GM18873 (cell line): Measurements from ENCODE around the gene GABBR1.

Source experiments
- ATAC-seq: cut with Tn5 transposase; IDR thresholded peaks from one replicate; pipeline ENCODE4 v1.9.1; 2021; ENCODE audit warnings: mild to moderate bottlenecking, moderate library complexity, moderate number of reproducible peaks; ENCODE audit not compliant: unreplicated experiment, low FRiP score

GABBR1 gene

GRCh38 chr6:29655658-29656057 lies 22.7 kb upstream of the GABBR1 start:
- ATAC-seq: no peak

DNA sequence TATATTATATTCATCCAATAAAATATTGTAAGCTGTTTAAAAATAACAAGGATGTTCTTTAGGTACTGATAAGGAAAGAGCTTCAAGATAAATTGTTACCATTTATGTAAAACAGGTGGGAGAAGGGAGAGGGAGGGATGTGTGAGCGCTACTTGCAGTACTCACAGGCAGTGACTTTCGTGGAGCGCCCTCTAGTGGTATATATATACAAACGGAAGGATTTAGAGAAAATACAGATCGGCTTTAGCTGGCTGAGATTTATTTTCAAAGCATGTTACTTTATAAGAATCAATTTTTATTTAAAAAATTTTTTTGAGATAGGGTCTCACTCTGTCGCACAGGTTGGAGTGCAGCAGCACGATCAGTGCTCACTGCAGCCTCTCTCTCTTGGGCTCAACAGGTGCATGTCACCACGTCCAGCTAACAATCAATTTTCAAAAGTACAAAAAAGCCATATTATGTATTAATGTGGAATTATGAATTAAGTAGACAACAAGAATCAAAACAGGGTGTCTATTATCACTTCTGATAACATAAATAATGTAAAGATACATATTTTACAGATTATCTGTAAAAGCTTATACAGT lies 20.6 kb upstream of the GABBR1 start:
- ATAC-seq: no peak

DNA sequence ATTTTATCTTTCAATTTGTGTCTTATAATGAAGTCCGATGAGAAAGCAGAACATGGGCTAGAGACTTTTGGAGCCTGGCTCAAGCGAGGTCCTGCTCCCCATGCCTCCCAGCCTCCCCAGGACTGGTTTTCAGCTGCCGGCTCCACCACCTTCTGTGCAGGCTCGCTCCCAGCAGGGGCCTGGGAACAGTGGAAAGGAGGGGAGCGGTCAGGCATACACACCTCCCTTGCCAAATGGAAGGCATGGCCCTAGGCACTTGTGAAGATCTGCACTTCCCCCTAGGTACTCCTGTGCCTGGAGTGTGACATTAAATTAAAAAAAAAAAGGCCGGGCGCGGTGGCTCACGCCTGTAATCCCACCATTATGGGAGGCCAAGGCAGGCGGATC lies 19.2 kb upstream of the GABBR1 start:
- no peak for ATAC-seq

- ATAC-seq: no peak
These were observed 18.6 kb upstream of the GABBR1 start for GRCh38 chr6:29651413-29652197.

DNA sequence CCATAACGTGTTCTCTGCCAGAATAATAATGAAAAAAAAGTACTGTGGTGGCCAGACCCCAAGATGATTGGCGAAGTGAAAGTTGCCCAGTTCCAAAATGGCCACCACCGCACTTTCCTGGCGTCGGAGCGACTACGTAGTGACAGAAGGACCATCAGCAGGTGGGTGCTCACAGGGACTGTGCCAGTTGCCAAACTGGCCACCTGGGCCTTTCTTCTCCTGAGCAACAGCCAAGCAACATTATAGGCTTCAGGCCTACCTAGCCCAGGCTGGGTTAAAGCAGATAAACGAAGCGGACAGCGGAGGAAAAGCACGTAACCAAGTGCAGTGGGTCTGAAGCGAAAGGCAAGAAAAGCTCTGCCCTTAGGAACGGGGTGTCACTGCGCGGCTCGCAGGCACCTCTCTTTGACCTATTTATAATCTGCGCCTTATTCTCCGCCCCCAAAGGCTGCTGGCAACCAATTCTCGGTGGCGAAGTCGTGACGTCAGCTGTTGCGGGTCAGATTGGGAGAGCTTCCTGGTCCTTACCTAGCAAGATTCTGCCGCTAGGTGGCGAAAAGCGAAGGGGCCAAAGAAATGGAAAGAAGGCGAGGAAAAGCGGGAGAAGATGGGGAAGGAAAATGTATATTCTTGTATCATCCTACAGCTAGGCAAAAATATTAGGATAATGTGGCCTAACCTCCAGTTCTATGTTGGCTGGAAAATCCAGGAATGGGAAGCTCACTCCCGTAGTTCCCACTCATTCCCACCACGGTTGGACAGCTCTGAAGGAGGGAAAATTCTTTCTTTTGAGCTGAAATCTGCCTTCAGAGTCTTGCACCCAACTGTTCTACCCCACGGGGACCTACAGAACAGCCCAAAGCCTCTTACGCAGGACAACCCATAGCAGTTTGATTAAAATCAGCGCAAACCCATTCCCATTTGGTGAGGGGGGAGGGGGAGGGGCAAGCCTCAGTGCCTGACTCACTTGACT lies 17.0 kb upstream of the GABBR1 start:
- peak; percentile 95 for ATAC-seq

DNA sequence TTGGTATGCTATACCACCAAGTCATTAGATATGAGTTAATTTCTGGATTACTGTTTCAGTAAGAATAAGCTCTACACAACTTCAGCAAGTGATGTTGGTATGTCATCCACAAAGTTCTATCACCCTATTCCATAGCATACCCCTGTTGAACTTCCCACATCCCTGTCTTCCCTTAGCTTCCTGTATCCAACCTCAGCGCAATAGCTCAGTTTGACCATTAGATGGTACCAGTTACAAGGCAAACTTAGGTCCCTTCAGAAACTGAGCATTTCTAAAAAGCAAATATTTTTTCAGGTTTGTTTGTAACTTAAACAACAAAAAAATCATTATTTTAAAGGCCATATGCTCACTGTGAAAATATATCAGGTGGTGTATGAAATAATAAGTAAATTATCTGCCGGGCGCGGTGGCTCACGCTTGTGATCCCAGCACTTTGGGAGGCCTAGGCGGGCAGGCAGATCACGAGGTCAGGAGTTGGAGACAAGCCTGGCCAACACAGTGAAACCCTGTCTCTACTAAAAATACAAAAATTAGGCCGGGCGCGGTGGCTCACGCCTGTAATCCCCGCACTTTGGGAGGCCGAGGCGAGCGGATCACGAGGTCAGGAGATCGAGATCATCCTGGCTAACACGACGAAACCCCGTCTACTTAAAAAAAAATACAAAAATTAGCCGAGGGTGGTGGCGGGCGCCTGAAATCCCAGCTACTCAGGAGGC lies 15.1 kb upstream of the GABBR1 start:
- ATAC-seq: no peak

GRCh38 chr6:29641430-29642148 lies 8.6 kb upstream of the GABBR1 start:
- no peak for ATAC-seq

DNA sequence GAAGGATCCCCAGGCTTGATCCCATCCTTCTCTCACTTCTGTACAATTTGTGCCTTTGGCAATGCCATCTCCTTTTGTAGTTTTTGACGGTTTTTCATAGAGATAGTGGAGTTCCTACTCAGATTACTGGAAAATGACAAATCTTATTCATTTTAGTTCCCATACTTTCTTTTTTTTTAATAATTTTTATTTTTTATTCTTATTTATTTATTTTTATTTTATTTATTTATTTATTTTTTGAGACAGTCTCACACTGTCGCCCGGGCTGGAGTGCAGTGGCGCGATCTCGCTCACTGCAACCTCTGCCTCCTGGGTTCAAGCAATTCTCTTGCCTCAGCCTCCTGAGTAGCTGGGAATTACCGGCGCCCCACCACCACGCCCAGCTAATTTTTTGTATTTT lies 4.3 kb upstream of the GABBR1 start:
- ATAC-seq: no peak

DNA sequence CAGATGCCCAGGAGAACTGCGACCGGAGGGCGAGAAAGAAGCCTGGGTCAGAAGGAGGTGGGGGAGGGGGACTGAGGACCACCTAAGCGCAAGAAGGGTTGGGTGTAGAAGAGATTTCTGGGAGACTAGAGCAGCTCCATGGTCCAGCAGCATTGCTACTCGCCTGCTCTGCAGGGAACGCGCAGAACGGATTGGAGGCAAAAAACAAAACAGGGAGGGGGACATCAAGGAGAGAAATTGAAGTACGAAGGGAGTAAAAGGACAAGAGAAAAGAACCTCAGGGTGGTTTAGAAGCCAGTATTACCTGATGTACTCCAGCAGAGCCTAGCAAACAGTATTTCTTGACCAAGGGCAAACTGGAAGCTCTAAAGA lies 537 bp upstream of the GABBR1 start:
- no peak for ATAC-seq

DNA sequence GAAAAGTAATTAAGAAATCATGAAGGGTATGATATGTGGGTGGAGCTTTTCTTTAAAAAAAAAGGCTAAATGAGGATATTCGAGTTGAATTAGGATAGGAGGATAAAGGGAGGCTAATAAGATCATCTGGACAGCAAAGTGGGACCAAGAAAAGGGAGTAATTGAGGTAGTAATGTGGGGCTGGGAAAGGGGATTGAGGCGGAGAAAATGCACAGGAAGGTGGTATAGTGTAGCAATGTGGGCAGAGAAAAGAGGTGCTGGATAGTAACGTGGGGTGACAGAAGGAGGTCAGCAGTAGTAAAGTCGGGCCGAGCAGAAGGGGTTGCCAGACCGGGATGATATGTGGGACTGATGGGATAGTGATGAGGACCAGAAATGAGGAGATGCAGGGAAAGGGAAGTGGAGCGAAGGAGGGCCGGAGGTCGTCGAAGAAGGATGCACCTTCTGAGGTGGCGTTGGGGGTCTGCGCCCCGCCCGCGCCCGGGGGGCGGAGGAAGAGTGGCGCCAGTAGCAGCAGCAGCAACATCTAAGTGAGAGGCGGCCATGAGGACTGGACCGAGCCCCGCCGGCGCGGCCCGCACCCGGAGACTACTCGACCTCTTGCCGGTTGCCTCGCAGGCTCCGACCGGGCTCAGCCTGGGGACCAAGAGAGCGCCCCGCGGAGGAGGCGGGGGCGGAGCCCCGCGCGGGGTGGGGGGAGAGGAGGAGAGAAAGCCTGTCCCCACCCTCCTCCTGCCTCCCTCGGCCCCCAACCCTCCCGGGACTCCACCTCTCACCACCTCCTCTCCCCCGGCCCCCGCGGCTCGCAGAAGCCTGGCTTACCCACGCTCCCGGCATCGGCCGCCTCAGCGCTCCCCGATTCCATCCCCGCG lies 887 bp downstream of the GABBR1 start:
- no peak for ATAC-seq

- ATAC-seq: no peak
These were observed 1.7 kb downstream of the GABBR1 start for GRCh38 chr6:29631209-29631810.

GRCh38 chr6:29630315-29630714 lies 2.7 kb downstream of the GABBR1 start:
- ATAC-seq: no peak

- no peak for ATAC-seq
These were observed 3.4 kb downstream of the GABBR1 start for GRCh38 chr6:29629571-29629970.

GRCh38 chr6:29628419-29629281 lies 4.3 kb downstream of the GABBR1 start:
- no peak for ATAC-seq

- ATAC-seq: no peak
These were observed 5.1 kb downstream of the GABBR1 start for GRCh38 chr6:29627755-29628418.

GRCh38 chr6:29626948-29627754 lies 5.8 kb downstream of the GABBR1 start:
- no peak for ATAC-seq
